ENCODE results near the gene MAPK6. TPM values are rescaled to one million over a fixed set of nuclear protein-coding genes. Genes with fewer than 3 reads are reported as not detected.

MAPK6 gene
- total RNA-seq, 1 donor from 2014 or later: 38.0 TPM

Other genes starting within 250 kb of the MAPK6 start
- 60.5 and 60.8 TPM in 2 replicates for gene TMOD3, start 189.6 kb upstream of the MAPK6 start, total RNA-seq
- gene LEO1, start 47.4 kb upstream of the MAPK6 start, total RNA-seq: 41.2 and 42.9 TPM in 2 replicates
- 0.16 and 0.25 TPM in 2 replicates for gene BCL2L10, start 93.6 kb downstream of the MAPK6 start, total RNA-seq
- gene GNB5, start 172.2 kb downstream of the MAPK6 start, total RNA-seq: 43.6 and 44.8 TPM in 2 replicates